Measurements from ENCODE around the gene RAP2A. TPM values are rescaled to one million over a fixed set of nuclear protein-coding genes. Genes with fewer than 3 reads are reported as not detected.
A peak's percentile ranks its signal among the peaks of the same experiment; 100 is the strongest.

Gene RAP2A
- total RNA-seq, 1 donor from 2014 or later: 46.6 TPM

- Histone ChIP-seq H3K4me1 (ENCODE audit: insufficient read depth, low read length) (peaks cover 6% of the 10 kb centered on the region), H3K4me2 (ENCODE audit: low read length) (peak overlapping the region; percentile 80), H3K9ac (ENCODE audit: low read length) (peak overlapping the region; percentile 46), H3K36me3 (ENCODE audit: insufficient read depth, low read length) (no peaks in the 10 kb centered on the region), H3K27me3 (ENCODE audit: insufficient read depth, low read length) (no peaks in the 10 kb centered on the region), H3K27ac (ENCODE audit: low read depth, low read length) (no peak overlapping the region), H3K4me3 (ENCODE audit: insufficient read depth, low read depth, low read length) (no peak overlapping the region), H2AFZ (ENCODE audit: low read depth, low read length) (no peak overlapping the region), H3K9me3 (ENCODE audit: insufficient read depth, low read depth, low read length) (no peaks in the 10 kb centered on the region), H4K20me1 (ENCODE audit: insufficient read depth, low read length) (peaks cover 6% of the 10 kb centered on the region), H3K79me2 (ENCODE audit: insufficient read depth, low read length) (peaks cover 10% of the 10 kb centered on the region)
- no peaks in the 10 kb centered on the region for H3K9me3 Mint-ChIP-seq (ENCODE audit: unreplicated experiment)
- H3K4me3 Mint-ChIP-seq (ENCODE audit: unreplicated experiment): no peak overlapping the region
- H3K36me3 Mint-ChIP-seq (ENCODE audit: low read depth, unreplicated experiment): no peaks in the 10 kb centered on the region
- H3K27me3 Mint-ChIP-seq (ENCODE audit: low read depth, unreplicated experiment): no peaks in the 10 kb centered on the region
- no peak for TF ChIP-seq CTCF (IDR thresholded peaks at IDR 0.05; ENCODE audit: insufficient read depth, low read depth, low read length)
- TF ChIP-seq EZH2 (IDR thresholded peaks at IDR 0.05; ENCODE audit: insufficient read depth, low read length): no peak
- H3K27ac Mint-ChIP-seq (ENCODE audit: unreplicated experiment): peak overlapping the region; percentile 75
- DNase-seq (ENCODE audit: low read depth): no peak
- H3K4me1 Mint-ChIP-seq (ENCODE audit: low read depth, unreplicated experiment): peaks cover 17% of the 10 kb centered on the region
- FAIRE-seq: no peak
Measured at GRCh38 chr13:97430296-97430695, 3.7 kb upstream of the RAP2A start.

GRCh38 chr13:97431171-97431764, 2.7 kb upstream of the RAP2A start:
- H3K4me1 Mint-ChIP-seq (ENCODE audit: low read depth, unreplicated experiment): peaks cover 19% of the 10 kb centered on the region
- H2AFZ ChIP-seq (ENCODE audit: low read depth, low read length): no peak overlapping the region
- H3K27me3 Mint-ChIP-seq (ENCODE audit: low read depth, unreplicated experiment): no peaks in the 10 kb centered on the region
- no peaks in the 10 kb centered on the region for H3K27me3 ChIP-seq (ENCODE audit: insufficient read depth, low read length)
- no peaks in the 10 kb centered on the region for H3K9me3 ChIP-seq (ENCODE audit: insufficient read depth, low read depth, low read length)
- DNase-seq (ENCODE audit: low read depth) (no peak), FAIRE-seq (no peak)
- H4K20me1 ChIP-seq (ENCODE audit: insufficient read depth, low read length): peaks cover 13% of the 10 kb centered on the region
- no peak overlapping the region for H3K4me3 ChIP-seq (ENCODE audit: insufficient read depth, low read depth, low read length)
- no peaks in the 10 kb centered on the region for H3K36me3 Mint-ChIP-seq (ENCODE audit: low read depth, unreplicated experiment)
- no peaks in the 10 kb centered on the region for H3K36me3 ChIP-seq (ENCODE audit: insufficient read depth, low read length)
- TF ChIP-seq CTCF (IDR thresholded peaks at IDR 0.05; ENCODE audit: insufficient read depth, low read depth, low read length): no peak
- no peak for TF ChIP-seq EZH2 (IDR thresholded peaks at IDR 0.05; ENCODE audit: insufficient read depth, low read length)
- H3K4me3 Mint-ChIP-seq (ENCODE audit: unreplicated experiment): peak overlapping the region; percentile 94
- peaks cover 20% of the 10 kb centered on the region for H3K79me2 ChIP-seq (ENCODE audit: insufficient read depth, low read length)
- H3K4me2 ChIP-seq (ENCODE audit: low read length): peak overlapping the region; percentile 86
- H3K9me3 Mint-ChIP-seq (ENCODE audit: unreplicated experiment): no peaks in the 10 kb centered on the region
- H3K27ac ChIP-seq (ENCODE audit: low read depth, low read length): no peak overlapping the region
- no peak overlapping the region for H3K9ac ChIP-seq (ENCODE audit: low read length)
- no peak overlapping the region for H3K27ac Mint-ChIP-seq (ENCODE audit: unreplicated experiment)
- H3K4me1 ChIP-seq (ENCODE audit: insufficient read depth, low read length): peaks cover 6% of the 10 kb centered on the region

- H3K4me3 Mint-ChIP-seq (ENCODE audit: unreplicated experiment): peak overlapping the region; percentile 94
Measured at GRCh38 chr13:97432232-97432916, 1.6 kb upstream of the RAP2A start.

More at GRCh38 chr13:97432232-97432916, 1.6 kb upstream of the RAP2A start:
- peak overlapping the region; percentile 92 for H3K4me3 ChIP-seq (ENCODE audit: insufficient read depth, low read depth, low read length)
- H3K27ac ChIP-seq (ENCODE audit: low read depth, low read length): peak overlapping the region; percentile 100
- H3K4me1 ChIP-seq (ENCODE audit: insufficient read depth, low read length): peaks cover 6% of the 10 kb centered on the region
- H4K20me1 ChIP-seq (ENCODE audit: insufficient read depth, low read length): peaks cover 20% of the 10 kb centered on the region
- H3K9me3 ChIP-seq (ENCODE audit: insufficient read depth, low read depth, low read length): no peaks in the 10 kb centered on the region
- peaks cover 31% of the 10 kb centered on the region for H3K79me2 ChIP-seq (ENCODE audit: insufficient read depth, low read length)
- H3K36me3 ChIP-seq (ENCODE audit: insufficient read depth, low read length): no peaks in the 10 kb centered on the region
- TF ChIP-seq CTCF (IDR thresholded peaks at IDR 0.05; ENCODE audit: insufficient read depth, low read depth, low read length): no peak
- no peak for TF ChIP-seq EZH2 (IDR thresholded peaks at IDR 0.05; ENCODE audit: insufficient read depth, low read length)
- Mint-ChIP-seq H3K27ac (ENCODE audit: unreplicated experiment) (peak overlapping the region; percentile 86), H3K27me3 (ENCODE audit: low read depth, unreplicated experiment) (no peaks in the 10 kb centered on the region), H3K9me3 (ENCODE audit: unreplicated experiment) (no peaks in the 10 kb centered on the region), H3K36me3 (ENCODE audit: low read depth, unreplicated experiment) (no peaks in the 10 kb centered on the region), H3K4me1 (ENCODE audit: low read depth, unreplicated experiment) (peaks cover 23% of the 10 kb centered on the region)
- H2AFZ ChIP-seq (ENCODE audit: low read depth, low read length): peak overlapping the region; percentile 92
- H3K27me3 ChIP-seq (ENCODE audit: insufficient read depth, low read length): no peaks in the 10 kb centered on the region
- DNase-seq (ENCODE audit: low read depth): no peak
- H3K9ac ChIP-seq (ENCODE audit: low read length): peak overlapping the region; percentile 86
- peak overlapping the region; percentile 86 for H3K4me2 ChIP-seq (ENCODE audit: low read length)
- FAIRE-seq: no peak
